Hematopoietic multipotent progenitor cell treated with erythropoietin and hydrocortisone succinate and interleukin-3 and kit ligand, for 8 days (in vitro differentiated cells): Measurements from ENCODE around the gene THAP4.
A peak's percentile ranks its signal among the peaks of the same experiment; 100 is the strongest.
"Not testable (repeated sequence)": the region's sequence is repeated elsewhere in the genome, so short reads cannot be mapped to it uniquely, and the experiment has no call there.

Source experiments
- DNase-seq: peaks from one replicate; pipeline ENCODE4 v3.0.0-alpha.2; 2015

The THAP4 gene

DNA sequence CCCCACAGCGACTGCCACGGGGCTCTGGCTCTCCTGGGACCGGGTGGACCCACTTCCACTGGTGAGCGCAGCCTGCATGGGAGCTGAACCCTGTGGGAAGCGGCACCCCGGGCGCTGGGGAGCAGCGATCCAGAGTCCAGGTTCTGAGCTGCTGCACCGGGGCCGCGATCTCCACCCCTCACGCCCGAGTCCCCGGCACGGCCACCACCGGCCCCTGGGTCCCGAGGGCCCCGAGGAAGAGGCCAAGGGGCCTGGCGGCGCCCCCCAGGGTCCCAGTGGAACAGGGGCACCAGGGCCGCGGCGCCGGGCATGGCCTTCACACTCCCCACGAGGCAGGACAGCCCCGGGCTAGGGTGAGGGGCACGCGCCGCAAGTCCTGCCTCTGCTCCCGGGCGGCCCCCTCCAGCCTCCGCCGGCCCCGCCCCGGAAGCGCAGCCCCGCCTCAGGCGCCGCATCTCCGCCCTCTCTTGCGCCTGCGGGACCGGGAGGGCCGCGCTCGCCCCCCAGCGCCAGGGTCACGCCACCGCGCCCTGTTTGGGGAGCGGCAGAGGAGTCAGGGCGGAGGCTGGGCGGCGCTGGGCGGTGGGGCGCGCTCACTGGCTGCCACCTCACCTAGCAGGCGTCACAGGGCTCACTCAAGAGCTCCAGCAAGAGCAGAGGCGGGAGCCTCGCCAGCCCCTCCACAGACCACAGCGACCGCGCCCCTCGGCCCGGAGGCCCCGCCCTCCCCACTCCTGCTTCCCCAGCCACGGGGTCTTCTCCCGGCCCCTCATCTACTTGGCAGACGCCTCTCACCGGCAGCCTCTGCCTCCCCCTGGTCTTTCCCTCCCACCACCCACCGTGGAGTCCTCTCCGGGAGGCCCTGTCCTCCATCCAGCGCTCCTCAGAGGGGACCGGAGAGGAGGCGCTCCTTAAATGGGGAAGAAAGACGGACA lies 26.8 kb downstream of the THAP4 start:
- peak; percentile 92 for DNase-seq

DNA sequence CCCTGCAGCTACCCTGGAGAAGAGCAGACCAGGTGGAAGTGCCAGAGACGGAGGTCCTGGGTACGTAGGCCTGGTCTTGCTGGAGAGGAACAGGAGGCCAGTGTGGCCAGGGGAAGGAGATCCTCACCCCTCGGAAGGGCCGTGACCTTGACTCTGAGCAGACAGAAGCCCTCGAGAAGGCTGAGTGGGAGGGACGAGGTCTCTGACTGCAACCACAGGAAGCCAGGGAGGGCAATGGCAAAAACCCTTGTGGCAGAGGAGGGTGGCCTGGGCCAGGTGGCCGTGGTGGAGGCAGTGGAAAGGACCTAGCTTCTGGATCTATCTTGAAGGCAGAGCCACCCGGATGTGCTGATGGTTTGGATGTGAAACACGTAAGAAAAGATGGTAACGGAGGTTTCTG lies 28.1 kb downstream of the THAP4 start:
- DNase-seq, result no peak

DNA sequence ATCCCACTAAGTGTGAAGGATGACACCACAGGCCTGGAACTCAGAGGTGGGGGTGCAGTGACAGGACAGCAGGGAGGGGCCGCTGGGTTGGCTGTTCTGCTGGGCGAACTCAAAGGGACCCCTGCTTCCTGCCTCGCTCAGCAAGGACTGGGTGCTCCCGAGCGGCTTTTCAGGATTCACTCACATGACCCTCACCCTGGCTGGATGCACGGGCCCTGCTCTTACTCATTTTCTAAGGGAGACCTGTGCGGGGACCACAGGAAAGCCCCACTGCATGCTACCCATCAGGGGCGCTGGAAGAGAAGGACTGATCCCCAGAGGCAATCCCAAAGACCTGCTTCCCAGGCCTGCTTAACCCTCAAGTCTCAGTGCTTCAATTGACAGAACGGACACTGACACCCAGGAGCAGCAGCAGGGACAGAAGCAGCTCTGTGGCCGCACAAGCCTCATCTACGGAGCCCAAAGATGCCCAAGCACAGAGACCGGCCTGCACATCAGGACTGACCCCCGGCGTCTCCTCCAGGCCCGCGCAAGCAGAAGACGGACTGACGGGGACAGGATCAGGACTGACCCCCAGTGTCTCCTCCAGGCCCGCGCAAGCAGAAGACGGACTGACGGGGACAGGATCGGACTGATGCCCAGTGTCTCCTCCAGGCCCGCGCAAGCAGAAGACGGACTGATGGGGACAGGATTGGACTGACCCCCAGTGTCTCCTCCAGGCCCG lies 29.6 kb downstream of the THAP4 start:
- no peak for DNase-seq

DNA sequence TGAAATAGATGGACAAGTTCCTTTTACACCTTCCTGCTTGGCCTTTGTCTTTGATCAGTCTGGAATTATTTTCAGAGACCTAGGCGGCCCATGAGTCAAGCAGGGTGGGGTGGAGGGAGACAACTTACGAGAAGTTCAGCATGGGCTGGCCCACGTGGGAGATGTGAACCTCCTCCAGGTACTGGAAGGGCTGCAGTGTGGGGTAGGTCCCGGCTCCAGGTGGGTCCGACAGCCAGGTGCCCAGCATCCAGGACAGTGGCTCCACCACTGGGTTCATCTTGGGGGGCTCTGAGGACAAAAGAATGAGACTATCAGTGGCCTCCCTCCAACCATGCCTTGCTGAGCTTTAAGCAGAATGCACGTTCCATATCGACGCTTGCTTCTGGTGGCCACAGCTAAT lies 30.8 kb downstream of the THAP4 start:
- DNase-seq, result no peak

DNA sequence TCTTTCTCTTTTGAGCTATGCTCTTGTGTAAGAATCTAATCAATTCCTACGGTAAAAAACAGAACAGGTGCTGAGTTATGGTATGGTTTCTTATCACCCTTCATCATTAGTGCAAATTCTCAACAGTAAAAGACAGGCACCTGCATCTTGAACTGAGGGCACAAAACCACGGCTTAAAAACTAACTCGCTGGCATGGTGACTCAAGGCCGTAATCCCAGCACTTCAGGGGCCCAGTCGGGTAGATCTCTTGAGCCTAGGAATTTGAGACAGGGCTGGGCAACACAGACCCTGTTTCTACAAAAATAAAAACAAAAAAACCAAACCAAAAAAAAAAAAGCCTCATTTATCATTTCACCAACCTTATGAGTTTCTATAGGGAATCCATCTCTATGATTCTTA lies 33.3 kb downstream of the THAP4 start:
- no peak for DNase-seq

DNA sequence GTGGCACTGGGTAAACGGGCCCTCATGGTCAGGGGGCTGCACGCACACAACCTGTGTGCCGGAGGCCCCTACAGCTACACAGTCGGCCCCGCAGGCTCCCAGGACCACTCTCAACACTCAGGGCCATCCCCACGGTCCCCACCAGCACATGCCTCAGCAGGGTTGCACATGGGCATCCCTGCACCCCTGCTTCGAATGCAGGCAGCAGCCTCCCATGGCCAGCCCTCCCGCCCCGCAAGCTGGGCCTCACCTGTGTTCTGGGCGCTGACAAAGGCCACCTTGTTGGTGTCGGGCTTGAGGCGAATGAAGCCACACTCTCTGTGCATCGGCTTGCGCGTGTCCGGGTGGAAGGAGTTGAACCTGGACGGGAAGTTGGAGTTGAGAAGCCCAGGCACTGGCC lies 34.2 kb downstream of the THAP4 start:
- no peak for DNase-seq

DNA sequence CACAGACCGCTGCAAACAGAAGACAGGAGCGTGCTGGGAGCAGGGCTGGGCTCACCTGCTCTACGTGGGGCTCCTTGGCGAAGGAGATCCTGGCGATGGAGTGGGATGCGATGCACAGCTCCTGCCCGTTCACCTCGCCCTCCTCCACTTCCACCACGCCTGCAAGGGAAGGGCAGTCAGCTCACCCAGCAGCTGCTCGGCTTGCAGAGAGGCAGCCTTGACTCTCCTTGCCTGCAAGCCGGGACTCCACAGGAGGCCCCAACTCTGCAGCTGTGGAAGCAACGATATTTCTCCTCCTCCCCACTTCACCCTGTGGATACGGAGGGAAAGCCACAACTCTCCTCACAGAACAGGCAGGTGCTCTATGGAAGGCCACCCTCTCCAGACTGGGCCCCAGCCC lies 35.1 kb downstream of the THAP4 start:
- no peak for DNase-seq

DNA sequence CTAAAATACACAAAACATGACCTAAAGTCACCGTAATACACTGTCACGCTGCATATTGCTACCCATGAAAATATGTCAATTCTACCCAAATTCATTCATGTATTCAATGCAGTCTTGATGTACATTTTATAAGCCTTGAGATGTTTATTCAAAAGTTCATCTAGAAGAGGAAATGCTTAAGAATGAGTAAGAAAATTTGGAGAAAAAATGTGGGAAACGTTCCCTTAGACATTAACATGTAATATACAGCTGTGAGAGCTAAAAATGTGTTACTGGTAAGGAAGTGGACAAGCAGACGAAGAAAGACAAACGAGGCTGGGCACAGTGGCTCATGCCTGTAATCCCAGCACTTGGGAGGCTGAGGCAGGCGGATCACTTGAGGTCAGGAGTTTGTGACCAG lies 37.3 kb downstream of the THAP4 start:
- no peak for DNase-seq

DNA sequence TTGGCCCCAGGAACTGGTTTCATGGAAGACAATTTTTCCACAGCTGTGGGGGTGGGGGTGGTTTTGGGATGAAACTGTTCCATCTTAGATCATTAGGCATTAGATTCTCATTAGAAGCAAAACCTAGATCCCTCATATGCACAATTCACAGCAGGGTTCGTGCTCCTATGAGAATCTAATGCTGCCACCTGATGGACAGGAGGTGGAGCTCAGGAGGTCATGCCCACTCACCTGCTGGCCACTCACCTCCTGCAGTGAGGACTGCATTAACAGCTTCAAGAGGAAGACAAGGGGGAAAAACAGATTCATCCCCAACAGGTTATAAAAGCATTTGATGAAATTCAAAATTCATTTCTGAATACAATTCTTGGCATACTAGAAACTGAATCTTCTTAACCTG lies 38.5 kb downstream of the THAP4 start:
- DNase-seq, result peak; percentile 17

DNA sequence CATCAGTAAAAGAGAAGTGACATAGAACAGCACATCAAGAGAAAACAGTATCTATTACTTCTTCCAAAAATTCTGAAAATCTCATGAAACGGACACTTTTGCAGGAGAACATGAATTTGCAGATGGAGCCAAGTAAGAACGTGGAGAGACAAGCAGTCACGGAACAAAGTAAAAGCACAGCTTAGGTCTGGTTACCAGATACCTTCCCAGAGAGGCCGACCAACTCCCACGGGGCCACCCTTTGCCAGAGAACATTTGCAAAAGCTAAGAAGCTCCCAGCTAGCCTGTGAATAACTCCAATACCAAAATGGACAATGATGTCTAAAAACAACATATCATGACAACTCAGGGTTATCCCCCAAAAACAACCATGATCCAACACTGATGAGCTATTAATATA lies 38.9 kb downstream of the THAP4 start:
- DNase-seq, result no peak

DNA sequence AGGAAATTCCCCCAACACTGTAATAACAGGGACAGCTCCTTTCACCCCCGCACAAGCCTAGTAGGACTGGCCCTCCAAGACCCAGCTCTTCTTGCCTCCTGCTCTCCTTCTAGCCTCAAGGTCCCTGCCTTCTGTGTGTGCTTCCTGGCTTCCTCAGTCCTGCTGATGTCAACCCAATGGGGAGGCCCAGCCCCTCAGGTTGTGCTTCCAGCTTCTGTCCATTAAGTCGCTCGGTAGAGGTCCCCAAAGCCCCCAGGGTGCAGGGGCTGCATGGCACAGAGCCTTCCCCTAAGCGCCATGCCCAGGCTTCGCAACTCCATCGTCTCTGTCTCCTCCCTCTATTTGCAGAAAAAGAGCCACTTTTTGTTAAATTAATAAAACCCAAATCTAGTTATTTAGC lies 39.4 kb downstream of the THAP4 start:
- DNase-seq, result no peak

DNA sequence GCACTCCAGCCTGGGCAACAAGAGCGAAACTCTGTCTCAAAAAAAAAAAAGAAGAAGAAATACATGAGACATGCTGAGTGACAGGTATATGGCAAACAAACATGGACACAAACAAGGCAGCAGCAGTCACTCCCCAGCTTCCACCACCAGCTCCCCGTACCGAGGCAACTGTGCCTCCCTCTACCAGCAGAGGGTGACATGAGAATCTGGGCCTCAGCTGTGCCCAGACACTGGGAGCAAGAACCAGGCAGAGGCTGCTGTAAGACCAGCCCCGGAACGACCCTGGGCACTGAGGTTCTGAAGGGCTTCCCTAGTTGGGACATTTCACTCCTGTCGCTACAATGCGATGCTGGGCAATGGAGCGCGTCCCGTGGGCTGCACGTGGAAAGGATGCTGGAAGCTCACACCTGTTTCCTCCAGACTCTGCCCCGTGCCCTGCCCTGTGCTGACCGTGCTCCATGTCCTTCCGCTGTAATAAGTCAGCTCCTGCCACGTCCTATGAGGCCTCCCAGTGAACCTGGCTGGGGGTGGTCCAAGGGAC lies 41.3 kb downstream of the THAP4 start:
- no peak for DNase-seq

DNA sequence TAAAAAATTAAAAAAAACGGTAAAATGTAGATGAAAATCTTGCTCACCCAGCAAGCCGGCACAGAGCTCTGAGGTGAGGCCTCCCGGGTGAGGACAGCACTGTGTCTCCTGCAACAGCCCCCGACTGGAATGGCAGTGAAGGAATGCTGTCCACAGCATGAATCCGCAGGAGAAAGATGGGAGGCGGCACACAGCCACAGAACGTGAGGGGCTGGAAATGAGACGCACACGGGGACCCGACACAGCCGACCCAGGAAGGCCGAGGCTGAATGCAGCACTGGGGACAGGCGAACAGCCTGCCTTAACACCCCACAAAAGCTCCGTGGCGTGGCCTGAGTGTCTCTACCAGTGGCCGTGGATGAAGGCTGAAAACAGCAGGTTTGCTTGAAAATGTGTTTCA lies 43.7 kb downstream of the THAP4 start:
- no peak for DNase-seq

DNA sequence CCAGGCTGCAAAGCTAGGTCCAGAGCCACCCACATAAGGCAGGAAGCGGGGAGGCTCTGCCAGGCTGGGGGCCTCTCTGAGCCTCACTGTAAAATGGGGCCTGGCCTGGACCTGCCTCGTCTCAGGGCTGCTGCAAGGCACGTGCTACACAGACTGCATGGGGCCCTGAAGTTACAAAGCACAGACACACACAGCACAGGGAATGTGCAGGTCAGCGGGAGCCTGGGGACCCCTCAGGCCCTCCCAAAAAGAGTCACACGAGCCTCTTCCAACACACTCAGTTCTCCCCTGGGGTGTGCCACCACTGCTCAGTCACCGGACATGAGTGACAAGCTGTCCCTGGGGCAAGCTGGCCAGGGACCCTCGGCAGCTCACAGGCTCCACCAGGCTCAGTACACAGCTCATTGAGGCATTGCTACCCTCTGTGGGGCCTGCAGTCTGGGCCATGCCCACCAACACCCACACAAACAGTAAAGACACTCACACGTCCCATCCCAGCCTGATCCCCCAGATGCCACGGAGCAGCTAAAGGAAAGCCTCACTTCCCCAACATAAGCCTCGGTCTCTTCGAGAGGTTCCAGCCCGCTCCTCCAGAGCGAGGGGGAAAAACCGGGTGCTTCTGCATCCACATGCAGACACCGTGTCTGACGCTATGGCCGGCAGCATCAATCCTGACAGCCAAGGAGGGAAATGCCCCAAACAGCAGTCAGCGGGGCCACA lies 44.7 kb downstream of the THAP4 start:
- DNase-seq, result no peak

DNA sequence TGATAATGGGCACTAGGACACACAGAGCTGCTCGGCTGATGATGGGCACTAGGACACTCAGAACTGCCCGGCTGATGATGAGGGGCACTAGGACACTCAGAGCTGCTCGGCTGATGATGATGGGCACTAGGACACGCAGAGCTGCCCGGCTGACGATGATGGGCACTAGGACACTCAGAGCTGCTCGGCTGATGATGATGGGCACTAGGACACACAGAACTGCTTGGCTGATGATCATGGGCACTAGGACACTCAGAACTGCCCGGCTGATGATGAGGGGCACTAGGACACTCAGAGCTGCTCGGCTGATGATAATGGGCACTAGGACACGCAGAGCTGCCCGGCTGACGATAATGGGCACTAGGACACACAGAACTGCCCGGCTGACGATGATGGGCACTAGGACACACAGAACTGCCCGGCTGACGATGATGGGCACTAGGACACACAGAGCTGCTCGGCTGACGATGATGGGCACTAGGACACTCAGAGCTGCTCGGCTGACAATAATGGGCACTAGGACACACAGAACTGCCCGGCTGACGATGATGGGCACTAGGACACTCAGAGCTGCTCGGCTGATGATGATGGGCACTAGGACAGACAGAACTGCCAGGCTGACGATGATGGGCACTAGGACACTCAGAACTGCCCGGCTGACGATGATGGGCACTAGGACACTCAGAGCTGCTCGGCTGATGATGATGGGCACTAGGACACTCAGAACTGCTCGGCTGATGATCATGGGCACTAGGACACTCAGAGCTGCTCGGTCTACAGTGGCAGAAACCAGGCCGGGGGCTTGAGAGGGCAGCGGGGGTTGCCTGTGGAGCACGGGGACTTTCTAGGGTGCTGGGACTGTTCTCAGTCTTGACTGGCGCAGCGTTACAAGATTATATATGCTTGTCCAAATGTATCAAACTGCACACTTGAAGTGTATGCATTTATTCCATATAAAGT lies 46.2 kb downstream of the THAP4 start:
- DNase-seq, result not testable (repeated sequence)

DNA sequence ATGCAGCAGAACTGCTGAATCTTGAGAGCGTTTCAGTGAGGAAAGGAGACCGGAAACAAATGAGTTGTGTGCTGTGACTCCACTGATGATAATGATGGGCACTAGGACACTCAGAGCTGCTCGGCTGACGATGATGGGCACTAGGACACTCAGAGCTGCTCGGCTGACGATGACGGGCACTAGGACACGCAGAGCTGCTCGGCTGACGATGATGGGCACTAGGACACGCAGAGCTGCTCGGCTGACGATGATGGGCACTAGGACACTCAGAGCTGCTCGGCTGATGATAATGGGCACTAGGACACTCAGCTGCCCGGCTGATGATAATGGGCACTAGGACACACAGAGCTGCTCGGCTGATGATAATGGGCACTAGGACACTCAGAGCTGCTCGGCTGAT lies 47.1 kb downstream of the THAP4 start:
- not testable (repeated sequence) for DNase-seq

DNA sequence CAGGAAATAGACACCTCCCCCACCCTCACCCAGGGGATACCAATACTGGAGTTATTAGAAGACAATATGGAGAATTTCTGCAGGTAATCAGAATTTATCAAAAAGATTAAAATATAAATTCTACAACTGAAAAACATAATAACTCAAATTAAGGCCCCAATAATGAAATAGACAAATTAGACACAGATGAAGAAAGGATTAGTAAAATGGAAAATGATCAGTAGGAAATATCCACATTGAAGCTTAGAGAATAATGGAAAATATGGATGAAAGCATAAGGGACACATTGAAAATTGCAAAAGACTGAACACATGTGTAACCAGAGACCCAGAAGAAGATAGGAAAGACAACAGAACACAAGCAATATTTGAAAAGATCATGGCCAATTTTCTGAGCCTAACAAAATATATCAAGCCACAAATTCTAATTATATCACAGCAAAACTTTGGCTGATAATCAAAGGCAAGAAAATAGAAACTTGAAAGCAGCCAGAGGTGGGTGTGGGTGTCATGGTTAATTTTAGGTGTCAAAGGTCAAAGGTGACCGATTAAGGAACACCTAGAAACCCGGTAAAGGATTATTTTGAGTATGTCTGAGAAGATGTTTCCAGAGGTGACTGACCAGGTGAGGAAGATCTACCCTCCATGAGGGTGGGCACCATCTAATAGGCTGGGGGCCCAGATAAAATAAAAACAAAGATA lies 50.2 kb downstream of the THAP4 start:
- no peak for DNase-seq

DNA sequence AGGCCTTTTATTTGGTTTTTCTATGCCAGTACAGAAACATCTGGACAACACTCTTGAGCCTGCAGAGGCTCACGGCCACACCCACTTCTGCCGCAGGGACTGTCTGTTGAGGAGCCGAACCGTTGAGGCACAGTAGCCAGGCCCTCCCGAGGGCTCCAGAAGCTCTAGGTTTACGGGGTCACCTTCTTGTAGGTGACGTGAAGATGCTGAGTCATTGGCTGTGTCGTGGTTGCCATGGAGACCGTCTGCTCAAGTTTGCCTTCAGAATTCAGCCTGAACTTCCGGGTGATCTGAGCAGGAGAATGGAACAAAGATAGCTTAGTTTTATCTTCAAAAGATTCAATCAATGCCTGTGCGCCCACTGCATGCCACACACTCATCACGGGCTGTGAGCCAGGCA lies 52.5 kb downstream of the THAP4 start:
- DNase-seq, result no peak

DNA sequence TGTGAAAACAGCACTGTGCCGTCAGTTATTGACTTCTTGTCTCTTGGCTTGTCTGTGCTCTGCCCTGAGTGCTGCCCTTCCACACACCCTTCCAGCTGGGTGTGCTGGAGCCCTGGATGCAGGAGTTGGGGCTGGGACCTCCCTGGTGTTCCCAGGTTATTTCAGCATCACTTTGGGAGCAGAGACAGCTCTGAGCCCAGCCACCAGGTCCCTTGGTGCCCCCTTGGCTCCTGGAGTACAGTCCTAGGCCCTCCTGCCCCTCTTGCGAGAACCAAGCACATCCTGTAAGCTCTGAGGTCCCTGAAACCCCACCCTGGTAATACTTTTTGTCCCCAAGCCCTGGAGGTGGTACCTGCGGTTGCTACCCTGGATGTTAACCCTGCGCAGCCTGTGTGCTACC lies 54.2 kb downstream of the THAP4 start:
- DNase-seq, result no peak

DNA sequence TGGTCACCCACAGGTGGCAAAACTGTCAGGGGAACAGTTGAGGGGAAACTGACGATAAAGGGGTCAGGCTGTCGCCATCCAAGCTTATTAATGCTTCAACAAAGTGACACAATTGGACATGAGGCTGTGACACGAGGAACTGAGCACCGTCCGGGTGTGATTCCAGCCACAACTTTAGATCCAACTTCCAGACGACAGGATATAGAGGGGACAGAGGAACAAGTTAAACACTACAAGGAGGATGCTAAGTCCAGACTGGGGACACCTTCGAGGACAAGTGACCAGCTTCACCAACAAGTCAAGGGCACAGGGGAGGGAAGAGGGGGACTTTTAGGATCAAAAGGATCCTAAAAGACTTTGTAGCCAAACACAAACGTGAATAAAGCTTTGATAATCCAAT lies 54.6 kb downstream of the THAP4 start:
- DNase-seq, result no peak

DNA sequence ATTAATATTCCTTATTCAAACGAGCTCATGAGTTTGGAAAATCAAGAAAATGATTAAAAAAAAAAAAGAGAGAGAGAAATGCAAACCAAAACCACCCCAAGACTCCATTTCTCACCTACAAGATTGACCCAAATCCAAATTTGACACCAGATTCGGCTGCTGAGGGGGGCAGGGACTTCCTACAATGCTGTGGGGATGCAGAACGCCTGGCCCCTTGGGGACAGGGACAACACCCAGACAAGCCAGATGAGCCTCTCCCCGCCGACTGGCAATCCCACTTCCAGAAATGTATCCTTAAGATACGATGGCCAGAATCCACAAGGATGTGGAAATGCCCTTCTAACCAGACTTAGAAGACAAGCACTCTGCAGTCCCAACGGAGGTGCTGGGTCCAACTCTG lies 57.7 kb downstream of the THAP4 start:
- DNase-seq, result no peak
